Naive thymus-derived CD4-positive, alpha-beta T cell (primary cell): ENCODE measurements around the gene OSTF1. TPM values are rescaled to one million over a fixed set of nuclear protein-coding genes. Genes with fewer than 3 reads are reported as not detected.

Experiments used
- ATAC-seq: fragments of 150-1000 bp; cut with Tn5 transposase; 2 replicates; pipeline ENCODE4 v1.10.0; 2021; ENCODE audit warnings: mild to moderate bottlenecking, moderate library complexity
- CTCF ChIA-PET: fragments of 350-600 bp; sonication (Branson Sonifier 250); formaldehyde crosslinking; loops from one replicate; lab custom pipeline; 2021; ENCODE audit warnings: antibody characterized with exemption; lab: Charles Lee
- POLR2A ChIA-PET: fragments of 350-600 bp; sonication (Branson Sonifier 250); formaldehyde crosslinking; loops from one replicate; lab custom pipeline; 2021; ENCODE audit warnings: antibody characterized with exemption, inconsistent platforms; lab: Charles Lee
- DNase-seq, 9 donors: peaks; one replicate each; pipeline versions ENCODE4 v3.0.0 to v3.0.0-alpha.2; 2020 to 2022; ENCODE audit warnings: mixed read lengths in 1 of 9
- H3K27ac ChIP-seq: one replicate; pipeline ENCODE4 v1.7.0; 2013; ENCODE audit warnings: mild to moderate bottlenecking, low read depth, low read length, moderate library complexity
- H3K27me3 ChIP-seq, 2 donors: one replicate each; pipeline ENCODE4 v1.7.0; 2013; ENCODE audit warnings: low read length in 2 of 2, mild to moderate bottlenecking in 2 of 2, moderate library complexity in 2 of 2; ENCODE audit not compliant: control insufficient read depth in 2 of 2, insufficient read depth in 2 of 2
- H3K36me3 ChIP-seq, 3 experiments: 1 replicate in 2 of 3; 2 replicates in 1 of 3; pipeline ENCODE4 v1.7.0; 2013; ENCODE audit warnings: low read length in 3 of 3, mild to moderate bottlenecking in 3 of 3, moderate library complexity in 1 of 3; ENCODE audit not compliant: insufficient read depth in 3 of 3, control insufficient read depth in 2 of 3
- H3K4me1 ChIP-seq, 2 donors: one replicate each; pipeline ENCODE4 v1.7.0; 2013; ENCODE audit warnings: low read length in 2 of 2, mild to moderate bottlenecking in 2 of 2, moderate library complexity in 1 of 2; ENCODE audit not compliant: control insufficient read depth in 2 of 2, insufficient read depth in 2 of 2
- H3K4me3 ChIP-seq: 2 replicates; pipeline ENCODE4 v1.7.0; 2013; ENCODE audit warnings: mild to moderate bottlenecking, low read length
- H3K9me3 ChIP-seq, 3 experiments: 1 replicate in 2 of 3; 2 replicates in 1 of 3; pipeline ENCODE4 v1.7.0; 2013; ENCODE audit warnings: low read length in 3 of 3; ENCODE audit not compliant: control insufficient read depth in 2 of 3
- H3K27ac Mint-ChIP-seq, 9 donors: one replicate each; pipeline ENCODE4 v1.8.0; 2020 to 2022; ENCODE audit warnings: mixed read lengths in 9 of 9, mild to moderate bottlenecking in 8 of 9, moderate library complexity in 5 of 9, inconsistent platforms in 2 of 9
- H3K27me3 Mint-ChIP-seq, 5 donors: one replicate each; pipeline ENCODE4 v1.8.0; 2021 to 2022; ENCODE audit warnings: mixed read lengths in 5 of 5, mild to moderate bottlenecking in 1 of 5
- H3K36me3 Mint-ChIP-seq, 5 donors: one replicate each; pipeline ENCODE4 v1.8.0; 2020 to 2022; ENCODE audit warnings: mixed read lengths in 5 of 5, mild to moderate bottlenecking in 3 of 5, inconsistent platforms in 1 of 5
- H3K4me1 Mint-ChIP-seq, 7 donors: one replicate each; pipeline ENCODE4 v1.8.0; 2020 to 2022; ENCODE audit warnings: mixed read lengths in 7 of 7, mild to moderate bottlenecking in 3 of 7, inconsistent platforms in 1 of 7
- H3K4me3 Mint-ChIP-seq, 10 donors: one replicate each; pipeline ENCODE4 v1.8.0; 2020 to 2022; ENCODE audit warnings: mild to moderate bottlenecking in 10 of 10, mixed read lengths in 10 of 10, moderate library complexity in 6 of 10, inconsistent platforms in 2 of 10
- H3K9me3 Mint-ChIP-seq, 11 donors: one replicate each; pipeline ENCODE4 v1.8.0; 2020 to 2022; ENCODE audit warnings: mixed read lengths in 11 of 11, mild to moderate bottlenecking in 4 of 11, inconsistent platforms in 1 of 11, moderate library complexity in 1 of 11
- intact Hi-C, 2 donors: fragments of 100-400 bp; cut with micrococcal nuclease; formaldehyde crosslinking; loops; one replicate each; pipeline ENCODE4 v1.15.1; 2023
- polyA plus RNA-seq, 2 donors: library from polyadenylated mRNA; unstranded; fragments of 300-500 nt; fragmentation: Illumina TruSeq; gene quantifications; one replicate each; pipeline ENCODE4 v1.2.3, GENCODE V29; 2021
- total RNA-seq, 6 experiments: library from RNA in 5 of 6; stranded (reverse) in 5 of 6; gene quantifications; 1 replicate in 5 of 6; 2 replicates in 1 of 6; pipeline ENCODE4 v1.2.3 and lab custom pipeline; 2021 to 2026

Gene OSTF1
- total and polyA plus RNA-seq, 7 experiments from 2014 or later, result 38.7 to 141 (median 88.0) TPM

DNA sequence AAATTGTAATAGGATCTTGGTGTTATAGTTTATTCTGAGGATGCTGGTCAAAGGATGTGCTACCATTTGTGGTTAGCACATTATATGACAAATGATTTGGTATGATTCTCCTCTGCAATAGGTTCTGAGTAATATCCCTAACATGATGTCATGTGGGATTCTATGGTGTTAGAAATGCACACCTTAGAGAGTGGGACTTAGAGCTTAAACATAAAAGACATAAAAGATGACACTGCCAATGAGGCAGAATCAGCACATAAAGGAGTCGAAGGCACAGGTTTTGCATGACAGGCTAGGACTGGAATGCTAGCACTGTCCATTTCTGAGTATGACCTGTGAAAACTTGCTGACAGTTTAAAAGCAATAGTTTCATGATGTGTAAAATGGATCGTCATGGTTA lies 100.4 kb downstream of the OSTF1 start:
- Histone ChIP-seq H3K9me3 (no peaks in the 10 kb centered on the region), H3K36me3 (no peaks in the 10 kb centered on the region), H3K27ac (no peak overlapping the region), H3K4me1 (peaks cover 12 to 13% of the 10 kb centered on the region in 2 donors), H3K4me3 (no peak overlapping the region), H3K27me3 (no peaks in the 10 kb centered on the region)
- H3K27me3 Mint-ChIP-seq, result peaks cover 0 to 2% (median 0%) of the 10 kb centered on the region in 5 donors
- peaks cover 3 to 7% (median 3%) of the 10 kb centered on the region in 5 donors for H3K36me3 Mint-ChIP-seq
- intact Hi-C loops, result loop anchor here (5.0 to 10.0 kb wide), 6 partner anchors 41 to 1986 kb away; partner anchors contain the start of genes CARNMT1 (in 1 of the 2), NMRK1 (in 1 of the 2), OSTF1 (in 1 of the 2) and RFK (in 1 of the 2)
- H3K4me3 Mint-ChIP-seq, result no peak overlapping the region
- ATAC-seq, result no peak
- H3K9me3 Mint-ChIP-seq, result peaks cover 0 to 2% (median 0%) of the 10 kb centered on the region in 11 donors
- H3K4me1 Mint-ChIP-seq, result peaks cover 8 to 33% (median 27%) of the 10 kb centered on the region in 7 donors
- no peak overlapping the region for H3K27ac Mint-ChIP-seq
- CTCF ChIA-PET, result no interaction called here
- DNase-seq, result no peak
- POLR2A ChIA-PET, result no interaction called here

DNA sequence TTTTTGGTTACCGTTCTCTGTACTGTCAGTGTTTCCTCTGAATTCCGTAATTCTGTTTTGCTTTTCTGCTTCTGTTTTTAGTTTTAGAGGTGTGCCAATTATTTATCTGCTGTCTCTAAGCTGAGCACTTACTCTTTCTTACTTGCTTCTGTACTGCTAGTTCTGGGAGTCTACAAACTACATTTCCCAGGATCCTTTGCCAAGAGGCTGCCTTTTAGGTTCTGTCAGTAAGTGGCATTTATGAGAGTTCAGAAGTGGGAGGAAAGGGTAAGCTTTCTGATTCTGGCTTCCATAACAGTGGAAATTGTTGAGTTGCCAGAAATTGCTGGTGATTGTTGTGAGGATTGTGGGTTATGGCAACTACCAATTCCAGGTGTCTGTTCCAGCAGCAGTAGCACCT lies 102.4 kb downstream of the OSTF1 start:
- peaks cover 4 to 21% (median 13%) of the 10 kb centered on the region in 7 donors for H3K4me1 Mint-ChIP-seq
- H3K36me3 Mint-ChIP-seq, result peaks cover 3 to 11% (median 7%) of the 10 kb centered on the region in 5 donors
- Histone ChIP-seq H3K36me3 (no peaks in the 10 kb centered on the region), H3K27ac (no peak overlapping the region), H3K27me3 (no peaks in the 10 kb centered on the region), H3K4me3 (no peak overlapping the region), H3K4me1 (peaks cover 10 to 11% of the 10 kb centered on the region in 2 donors), H3K9me3 (no peaks in the 10 kb centered on the region)
- intact Hi-C loops, result no loop called here
- ChIA-PET POLR2A (no interaction called here), CTCF (no interaction called here)
- H3K27ac Mint-ChIP-seq, result no peak overlapping the region
- H3K4me3 Mint-ChIP-seq, result no peak overlapping the region
- ATAC-seq (no peak), DNase-seq (peak in 1 of 9 donors; percentile 7)
- peaks cover 0 to 13% (median 0%) of the 10 kb centered on the region in 5 donors for H3K27me3 Mint-ChIP-seq
- peaks cover 0 to 2% (median 0%) of the 10 kb centered on the region in 11 donors for H3K9me3 Mint-ChIP-seq

Other genes with a start within 250 kb of the OSTF1 start
- 1 to 10 TPM in 1 of 5 experiments, under 1 TPM in 1, not detected in 3; 0.85 to 3.6 TPM for gene TRPM6, start 200.6 kb upstream of the OSTF1 start, total RNA-seq
- gene TRPM6, start 200.6 kb upstream of the OSTF1 start, polyA plus RNA-seq, result not detected
- 10 to 100 TPM in 1 of 5 experiments, 1 to 10 TPM in 4; 1.8 to 13.6 (median 6.6) TPM for gene C9orf40, start 135.6 kb upstream of the OSTF1 start, total RNA-seq
- gene C9orf40, start 135.6 kb upstream of the OSTF1 start, polyA plus RNA-seq, result 1 to 10 TPM; 2.5 to 2.6 TPM
- 10 to 100 TPM; 15.0 to 38.1 (median 29.4) TPM for gene CARNMT1, start 60.2 kb upstream of the OSTF1 start, total RNA-seq
- gene CARNMT1, start 60.2 kb upstream of the OSTF1 start, polyA plus RNA-seq, result 10 to 100 TPM in 1 of 2 donors, 1 to 10 TPM in 1; 7.8 to 12.6 TPM
- 100 to 1,000 TPM in 2 of 5 experiments, 10 to 100 TPM in 3; 23.4 to 103 (median 58.1) TPM for gene NMRK1, start 359 bp upstream of the OSTF1 start, total RNA-seq
- gene NMRK1, start 359 bp upstream of the OSTF1 start, polyA plus RNA-seq, result 10 to 100 TPM; 64.3 to 75.5 TPM